GM19043 (cell line): ENCODE measurements around the gene CAMK2A.

Source experiments
- ATAC-seq: cut with Tn5 transposase; IDR thresholded peaks from one replicate; pipeline ENCODE4 v1.9.1; 2021; ENCODE audit warnings: low read depth; ENCODE audit not compliant: unreplicated experiment

CAMK2A gene

GRCh38 chr5:150285114-150285513 lies 4.5 kb downstream of the CAMK2A start:
- no peak for ATAC-seq

GRCh38 chr5:150284311-150284710 lies 5.3 kb downstream of the CAMK2A start:
- no peak for ATAC-seq

GRCh38 chr5:150283904-150284303 lies 5.7 kb downstream of the CAMK2A start:
- no peak for ATAC-seq

- ATAC-seq = no peak
These were observed 7.6 kb downstream of the CAMK2A start for GRCh38 chr5:150281987-150282386.

- ATAC-seq = no peak
These were observed 10.1 kb downstream of the CAMK2A start for GRCh38 chr5:150279330-150280020.

- ATAC-seq = no peak
These were observed 10.7 kb downstream of the CAMK2A start for GRCh38 chr5:150278916-150279315.

- no peak for ATAC-seq
These were observed 11.4 kb downstream of the CAMK2A start for GRCh38 chr5:150278046-150278730.

GRCh38 chr5:150277043-150277442 lies 12.5 kb downstream of the CAMK2A start:
- ATAC-seq = no peak

- no peak for ATAC-seq
These were observed 14.8 kb downstream of the CAMK2A start for GRCh38 chr5:150274811-150275210.

- no peak for ATAC-seq
These were observed 17.0 kb downstream of the CAMK2A start for GRCh38 chr5:150272531-150272930.

GRCh38 chr5:150271923-150272322 lies 17.6 kb downstream of the CAMK2A start:
- ATAC-seq = no peak

- ATAC-seq = no peak
These were observed 18.3 kb downstream of the CAMK2A start for GRCh38 chr5:150271296-150271692.

- ATAC-seq = no peak
These were observed 18.9 kb downstream of the CAMK2A start for GRCh38 chr5:150270541-150271295.

GRCh38 chr5:150266871-150267291 lies 22.7 kb downstream of the CAMK2A start:
- no peak for ATAC-seq

GRCh38 chr5:150265870-150266383 lies 23.6 kb downstream of the CAMK2A start:
- ATAC-seq = no peak

- no peak for ATAC-seq
These were observed 24.6 kb downstream of the CAMK2A start for GRCh38 chr5:150264667-150265603.

- no peak for ATAC-seq
These were observed 25.6 kb downstream of the CAMK2A start for GRCh38 chr5:150263801-150264621.

- no peak for ATAC-seq
These were observed 26.2 kb downstream of the CAMK2A start for GRCh38 chr5:150263375-150263775.

GRCh38 chr5:150262502-150262901 lies 27.1 kb downstream of the CAMK2A start:
- no peak for ATAC-seq
